Measurements from ENCODE around the gene OR2AJ1.
"Not testable (repeated sequence)": the region's sequence is repeated elsewhere in the genome, so short reads cannot be mapped to it uniquely, and the experiment has no call there.

OR2AJ1 gene

DNA sequence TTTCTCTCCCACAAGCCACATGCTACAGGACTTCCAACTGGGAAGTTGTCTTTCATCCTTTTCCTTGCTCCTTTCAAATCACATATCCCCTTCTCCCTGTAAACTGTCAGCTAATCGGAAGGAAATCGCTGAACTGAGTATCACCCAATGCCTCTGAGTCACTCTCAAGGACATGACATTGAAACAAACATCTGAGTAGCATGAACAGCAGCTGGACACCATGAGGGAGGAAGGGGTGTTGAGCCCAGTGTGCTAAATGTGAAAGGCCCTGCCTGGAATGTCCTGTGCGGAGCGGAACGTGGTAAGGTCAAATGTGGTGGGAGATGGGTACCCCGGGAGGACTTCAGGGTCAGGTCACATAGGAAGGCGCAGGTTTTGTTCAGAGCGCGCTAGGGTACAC, at the start of gene OR2AJ1:
OR2AJ1 (plus strand) TSS at position 22 of the 400 bp plus-strand sequence. CDS start 8,880 bp downstream, outside the sequence.
- no peak for DNase-seq

GRCh38 chr1:247883346-247883745, 41.3 kb upstream of the OR2AJ1 start:
- DNase-seq, result no peak

GRCh38 chr1:247884797-247885413, 39.8 kb upstream of the OR2AJ1 start:
- no peak for DNase-seq

GRCh38 chr1:247895163-247895637, 29.5 kb upstream of the OR2AJ1 start, which contains the start of gene OR2W3:
Gene OR2W3 (plus strand): TSS chr1:247895587. CDS start chr1:247895587, 0 bp downstream.
- DNase-seq, result no peak

- DNase-seq, result no peak
Measured at GRCh38 chr1:247895976-247896375, 28.7 kb upstream of the OR2AJ1 start.

DNA sequence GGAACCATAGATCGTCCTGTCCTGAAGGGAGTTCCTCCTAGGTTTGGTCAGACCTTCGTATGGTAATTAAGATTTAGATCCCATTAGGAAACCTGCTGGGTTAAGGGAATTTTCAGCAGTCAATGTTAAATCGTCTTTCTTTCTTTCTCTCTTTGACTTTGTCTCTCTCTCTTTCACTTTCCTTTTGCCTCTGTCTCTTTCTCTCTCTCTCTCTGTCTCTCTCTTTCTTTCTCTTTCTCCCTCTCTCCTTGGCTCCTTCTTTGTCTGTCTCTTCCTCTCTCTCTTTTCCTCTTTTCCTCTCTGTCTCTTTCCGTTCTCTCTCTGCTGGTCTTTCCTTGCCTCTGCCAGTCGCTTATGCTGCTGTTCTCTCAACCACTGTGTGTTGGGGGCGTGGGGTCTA, 20.6 kb upstream of the OR2AJ1 start:
- DNase-seq, result no peak

- no peak for DNase-seq
Measured at GRCh38 chr1:247905181-247905580, 19.5 kb upstream of the OR2AJ1 start.

GRCh38 chr1:247905910-247906503, 18.7 kb upstream of the OR2AJ1 start:
- DNase-seq, result no peak

DNA sequence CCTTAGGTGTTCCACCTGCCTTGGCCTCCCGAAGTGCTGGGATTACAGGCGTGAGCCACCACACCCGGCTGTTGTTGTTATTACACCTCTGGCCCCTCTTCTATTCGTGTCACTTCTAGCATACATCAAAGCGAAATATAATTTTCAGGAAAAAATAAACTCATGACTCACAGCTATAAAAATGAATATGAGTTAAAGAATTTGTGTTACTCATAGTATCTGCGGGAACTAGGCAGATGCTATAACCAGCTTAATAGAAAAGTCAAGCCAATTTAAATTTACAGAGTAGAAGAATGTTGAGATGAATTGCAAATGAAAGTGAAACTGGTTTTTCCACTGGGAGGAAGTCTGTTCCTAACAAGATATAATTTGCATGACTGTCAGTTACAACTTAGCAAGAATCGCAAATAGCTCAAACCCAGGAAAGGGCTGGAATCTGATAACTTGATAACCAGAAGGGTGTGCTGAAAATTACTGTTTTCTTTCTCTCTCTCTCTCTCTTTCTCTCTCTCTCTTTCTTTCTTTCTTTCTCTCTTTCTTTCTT, 18.1 kb upstream of the OR2AJ1 start:
- no peak for DNase-seq

DNA sequence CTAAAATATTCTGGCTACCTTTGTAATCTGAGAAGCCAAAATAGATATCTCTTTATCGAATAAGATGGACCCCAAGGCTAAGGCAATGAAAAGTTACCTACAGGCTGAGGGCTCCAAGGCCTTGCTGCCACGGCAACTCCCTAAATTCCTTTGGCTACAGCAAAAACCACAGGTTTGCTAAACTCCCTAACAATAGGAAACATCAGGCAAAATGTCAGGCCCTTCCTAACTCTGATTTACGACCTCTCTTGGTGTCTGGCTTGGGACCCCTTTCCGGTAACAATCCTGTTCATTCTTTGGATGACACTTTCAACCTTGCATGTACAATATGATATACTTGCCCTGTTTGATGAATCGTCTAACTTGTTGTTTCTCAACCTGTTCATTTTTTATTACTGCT, 15.9 kb upstream of the OR2AJ1 start:
- DNase-seq, result no peak

GRCh38 chr1:247913786-247914185, 10.9 kb upstream of the OR2AJ1 start:
- no peak for DNase-seq

GRCh38 chr1:247914941-247915662, 9.6 kb upstream of the OR2AJ1 start:
- DNase-seq, result no peak

- no peak for DNase-seq
Measured at GRCh38 chr1:247919952-247920351, 4.7 kb upstream of the OR2AJ1 start, which contains the start of gene OR2T8. Gene OR2T8 (plus strand): TSS chr1:247920252. CDS start chr1:247921018, 766 bp downstream.

DNA sequence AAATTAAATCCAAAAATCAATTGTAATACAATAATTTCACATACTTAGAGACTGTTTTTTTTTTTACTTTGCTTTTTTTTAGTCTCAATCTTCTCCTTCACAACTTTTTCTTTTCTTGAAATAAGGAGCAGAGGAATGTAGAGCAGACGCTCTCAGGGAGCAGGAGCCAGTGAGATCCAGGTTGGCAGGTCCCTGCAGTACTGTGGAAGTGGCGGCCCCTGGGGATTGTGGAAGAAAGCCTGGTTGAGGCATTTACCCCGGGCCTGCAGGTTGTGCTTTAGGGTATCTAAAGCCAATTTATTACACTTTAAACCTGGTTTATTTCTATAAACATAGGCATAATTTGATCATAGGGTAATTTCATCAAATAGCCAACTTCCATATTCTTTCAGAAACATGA, 748 bp upstream of the OR2AJ1 start:
- DNase-seq, result no peak

GRCh38 chr1:247933989-247934388, 9.3 kb downstream of the OR2AJ1 start:
- no peak for DNase-seq

- DNase-seq, result no peak
Measured at GRCh38 chr1:247935781-247936180, 11.1 kb downstream of the OR2AJ1 start.

DNA sequence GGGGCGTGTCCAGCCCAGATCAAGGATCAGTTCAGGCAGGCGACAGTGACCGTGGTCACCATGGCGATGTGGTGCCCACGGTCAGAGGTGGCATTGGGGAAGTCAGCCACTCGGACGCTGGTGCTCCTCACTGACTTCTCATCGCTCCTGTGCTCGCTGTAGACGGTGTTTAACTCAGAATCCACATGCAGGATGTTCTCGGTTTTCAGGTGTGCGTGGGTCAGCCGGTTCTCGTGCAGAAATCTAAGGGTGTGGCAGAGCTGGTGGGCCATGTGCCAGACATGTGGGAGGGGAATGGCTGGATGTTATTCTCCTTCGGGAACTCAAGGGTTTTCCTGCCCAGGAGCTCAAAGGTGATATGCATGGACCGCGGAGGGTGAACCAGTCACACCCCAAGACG, 11.7 kb downstream of the OR2AJ1 start:
- no peak for DNase-seq

GRCh38 chr1:247936965-247937734, 12.5 kb downstream of the OR2AJ1 start:
- DNase-seq, result not testable (repeated sequence)

- DNase-seq, result no peak
Measured at GRCh38 chr1:247942624-247943023, 17.9 kb downstream of the OR2AJ1 start.

GRCh38 chr1:247948558-247948957, 23.9 kb downstream of the OR2AJ1 start, which contains the start of gene OR2L8:
Gene OR2L8 (plus strand): TSS chr1:247948858. CDS start chr1:247948858, 0 bp downstream.
- no peak for DNase-seq

DNA sequence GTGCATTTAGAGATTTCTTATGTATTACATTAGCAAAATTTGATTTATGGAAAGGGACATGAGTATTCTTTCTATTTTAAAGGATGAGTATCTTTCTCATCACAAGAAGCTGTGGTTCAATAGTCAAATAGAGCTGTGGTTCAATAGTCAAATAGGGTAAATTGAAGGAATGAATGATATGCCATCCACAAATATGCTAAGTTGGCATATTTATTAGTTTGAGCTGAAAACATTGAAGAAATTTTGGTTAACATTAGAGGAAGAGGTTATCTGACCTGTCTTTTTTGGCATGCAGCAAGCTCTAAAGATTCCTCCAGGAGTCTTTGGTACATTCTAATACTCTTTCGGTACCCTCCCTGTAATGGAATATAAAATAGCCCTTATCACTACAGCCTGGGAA, 28.7 kb downstream of the OR2AJ1 start:
- DNase-seq, result no peak

DNA sequence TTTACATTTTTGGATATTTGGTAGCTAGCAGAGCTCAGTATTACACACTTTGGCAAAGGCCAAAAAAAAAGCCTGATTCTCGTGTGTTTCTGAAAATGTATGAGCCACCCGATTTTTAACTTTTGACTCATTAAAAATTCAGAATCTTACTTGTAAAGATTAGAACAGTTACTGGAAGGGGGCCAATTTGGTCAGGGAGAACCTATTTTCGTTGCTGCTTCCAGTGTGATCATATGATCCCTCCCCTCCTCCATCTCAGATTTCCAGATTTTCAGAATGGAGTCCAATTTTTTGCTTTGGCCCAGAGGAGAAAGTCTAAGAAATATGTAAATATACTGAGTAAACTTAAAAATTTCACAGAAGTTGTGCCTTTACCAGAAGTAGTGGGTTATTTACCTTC, 37.1 kb downstream of the OR2AJ1 start:
- no peak for DNase-seq
